Stimulated activated CD8-positive, alpha-beta memory T cell treated with anti-CD3 and anti-CD28 coated beads, Interleukin-15, amount 100 ng/mL, for 1 hour (primary cell): ENCODE data around the gene ANKEF1.
"Not testable (repeated sequence)": the region's sequence is repeated elsewhere in the genome, so short reads cannot be mapped to it uniquely, and the experiment has no call there.

Source experiments
- DNase-seq: peaks from one replicate; pipeline ENCODE4 v3.0.0-alpha.2; 2020; ENCODE audit warnings: low read depth

Gene ANKEF1

DNA sequence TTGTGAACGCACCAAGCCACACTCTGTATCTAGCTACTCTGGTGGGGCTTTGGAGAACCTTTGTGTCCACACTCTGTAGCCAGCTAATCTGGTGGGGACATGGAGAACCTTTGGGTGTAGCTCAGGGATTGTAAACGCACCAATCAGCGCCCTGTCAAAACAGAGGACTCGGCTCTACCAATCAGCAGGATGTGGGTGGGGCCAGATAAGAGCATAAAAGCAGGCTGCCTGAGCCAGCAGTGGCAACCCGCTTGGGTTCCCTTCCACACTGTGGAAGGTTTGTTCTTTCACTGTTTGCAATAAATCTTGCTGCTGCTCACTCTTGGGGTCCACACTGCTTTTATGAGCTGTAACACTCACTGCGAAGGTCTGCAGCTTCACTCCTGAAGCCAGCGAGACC, 2.5 kb upstream of the ANKEF1 start:
- not testable (repeated sequence) for DNase-seq

DNA sequence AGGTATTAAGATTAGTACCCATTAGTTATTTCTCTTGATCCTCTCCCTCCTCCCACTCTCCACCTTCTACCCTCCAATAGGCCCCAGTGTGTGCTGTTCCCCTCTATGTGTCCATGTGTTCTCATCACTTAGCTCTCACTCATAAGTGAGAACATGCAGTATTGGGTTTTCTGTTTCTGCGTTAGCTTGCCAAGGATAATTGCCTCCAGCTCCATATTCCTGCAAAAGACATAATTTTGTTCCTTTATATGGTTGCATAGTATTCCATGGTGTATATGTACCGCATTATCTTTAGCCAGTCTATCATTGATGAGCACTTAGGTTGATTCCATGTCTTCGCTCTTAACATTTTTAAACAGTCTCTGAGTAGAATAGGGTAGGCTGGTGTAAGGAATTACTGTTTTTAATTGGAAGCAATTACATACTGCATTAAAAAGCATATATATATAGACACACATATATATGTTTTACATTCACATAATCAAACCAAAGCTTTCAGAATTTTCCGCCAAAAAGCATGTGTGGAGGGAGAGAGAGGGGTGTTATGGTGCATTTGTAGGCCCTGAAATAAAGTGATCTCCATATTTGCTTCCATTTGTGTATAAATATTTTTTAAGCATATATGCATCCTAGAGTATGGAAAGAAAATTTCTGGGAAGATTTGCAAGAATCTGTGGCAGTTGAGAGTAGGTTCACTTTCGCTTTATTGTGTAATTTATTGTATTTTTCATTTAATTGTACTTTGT, 709 bp upstream of the ANKEF1 start:
- no peak for DNase-seq

DNA sequence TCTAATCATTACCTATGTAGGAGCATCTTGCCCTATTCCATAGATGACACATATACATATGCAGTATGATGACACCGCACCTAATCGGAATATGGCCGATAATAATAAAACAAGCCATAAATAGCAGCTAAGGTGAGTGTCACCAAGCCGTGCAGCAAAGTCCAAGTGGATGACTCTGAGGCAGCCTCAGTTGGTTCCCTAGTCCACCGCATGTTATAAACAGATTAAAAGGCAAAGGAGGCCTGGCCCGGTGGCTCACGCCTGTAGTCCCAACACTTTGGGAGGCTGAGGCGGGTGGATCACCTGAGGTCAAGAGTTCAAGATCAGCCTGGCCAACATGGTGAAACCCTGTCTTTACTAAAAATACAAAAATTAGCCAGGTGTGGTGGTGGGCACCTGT, 1.5 kb downstream of the ANKEF1 start:
- not testable (repeated sequence) for DNase-seq

DNA sequence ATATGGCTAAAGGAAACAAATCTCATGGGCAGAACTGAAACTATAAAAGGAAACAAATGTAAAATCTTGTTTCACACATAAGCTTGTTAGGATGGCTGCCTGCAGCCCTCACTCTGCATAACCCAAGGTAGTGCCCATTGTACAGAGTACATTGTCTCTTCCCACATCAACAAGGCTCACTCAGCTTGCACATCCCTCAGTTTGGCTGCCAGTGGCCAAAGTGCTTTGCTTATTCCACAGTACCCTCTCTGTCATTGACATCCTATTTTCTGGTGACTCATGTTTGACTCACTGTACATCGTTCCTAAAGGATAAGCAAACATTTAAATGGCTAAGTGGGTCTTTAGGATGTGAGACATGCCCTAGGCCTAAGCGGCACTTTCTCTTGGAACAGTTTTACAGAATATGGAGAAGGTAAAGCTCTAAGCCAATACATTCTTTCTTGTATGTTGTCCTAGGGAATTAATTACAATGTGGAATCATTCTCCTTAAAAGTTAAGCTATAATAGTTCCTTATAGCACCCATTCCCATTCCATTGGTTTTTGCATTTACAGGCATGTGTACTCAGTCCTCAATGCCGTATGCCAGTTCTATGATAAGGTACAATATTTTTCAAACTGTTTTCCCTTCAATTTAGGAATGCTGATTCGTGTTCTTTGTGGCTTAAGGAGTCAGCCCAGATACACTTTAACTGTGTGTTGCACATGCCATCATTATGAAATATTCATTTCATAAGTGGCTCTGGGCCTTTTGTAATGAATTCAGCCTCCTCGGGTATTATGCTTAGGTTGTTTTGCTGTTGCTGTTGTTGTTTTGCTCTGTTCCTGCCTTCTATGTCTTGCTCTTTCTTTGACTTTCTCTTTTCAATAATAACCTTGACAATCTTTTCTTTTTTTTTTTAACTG, 5.5 kb downstream of the ANKEF1 start:
- no peak for DNase-seq

DNA sequence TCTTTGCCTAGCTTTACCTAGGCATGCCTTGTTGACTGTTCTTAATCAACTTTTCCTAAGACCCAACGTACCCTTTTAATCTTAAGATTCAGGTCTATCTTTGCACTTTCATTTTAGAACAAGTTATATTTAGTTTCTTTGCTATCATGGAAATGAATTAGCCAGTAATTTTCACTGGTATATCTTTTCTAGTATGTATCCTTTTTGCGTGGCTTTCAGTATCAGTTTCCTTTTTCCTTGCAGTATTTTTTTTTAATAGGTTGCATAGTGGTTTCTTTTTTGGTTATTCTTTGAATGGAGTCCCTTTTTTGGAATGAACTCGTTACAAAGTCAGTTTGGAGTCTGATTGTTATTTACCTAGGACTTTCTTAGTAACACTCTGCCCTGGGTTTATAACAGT, 7.3 kb downstream of the ANKEF1 start:
- no peak for DNase-seq

DNA sequence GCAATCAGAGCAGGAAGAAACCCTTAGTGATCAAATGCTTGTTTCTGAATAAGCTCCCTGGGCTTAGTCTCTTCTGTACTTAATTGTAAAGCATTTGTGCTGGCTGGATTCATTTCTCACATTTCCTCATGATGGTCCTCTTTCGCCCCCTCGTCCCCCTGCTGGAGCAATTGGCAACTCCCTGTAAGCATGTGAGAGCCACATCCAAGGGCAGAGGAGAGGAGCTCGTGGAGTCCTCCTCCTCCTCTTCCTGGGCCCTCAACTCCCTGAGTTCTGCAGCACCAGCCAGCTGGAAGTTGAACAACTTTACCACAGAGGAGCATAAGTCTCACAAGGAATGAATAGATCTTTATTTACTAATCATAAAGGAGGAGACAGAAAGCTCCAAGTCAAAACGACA, 12.6 kb downstream of the ANKEF1 start:
- no peak for DNase-seq

DNA sequence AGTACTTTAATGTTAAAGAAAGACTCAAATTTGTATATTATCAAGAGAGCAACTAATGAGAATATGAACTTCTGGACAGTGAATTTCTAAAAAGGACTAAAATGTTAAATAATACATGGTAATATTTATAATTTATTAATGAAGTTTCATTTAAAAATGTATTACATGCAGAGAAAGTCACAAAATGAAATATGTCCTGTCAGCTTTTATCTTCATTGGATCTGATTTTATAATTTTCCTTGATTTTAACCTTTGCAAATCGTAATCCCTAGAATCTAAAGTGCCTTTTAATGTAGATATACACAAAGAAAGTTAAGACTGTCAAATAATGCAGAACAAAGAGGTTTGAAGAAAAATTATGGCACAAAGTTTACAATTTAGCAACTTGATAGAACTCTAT, 16.4 kb downstream of the ANKEF1 start:
- DNase-seq: no peak

DNA sequence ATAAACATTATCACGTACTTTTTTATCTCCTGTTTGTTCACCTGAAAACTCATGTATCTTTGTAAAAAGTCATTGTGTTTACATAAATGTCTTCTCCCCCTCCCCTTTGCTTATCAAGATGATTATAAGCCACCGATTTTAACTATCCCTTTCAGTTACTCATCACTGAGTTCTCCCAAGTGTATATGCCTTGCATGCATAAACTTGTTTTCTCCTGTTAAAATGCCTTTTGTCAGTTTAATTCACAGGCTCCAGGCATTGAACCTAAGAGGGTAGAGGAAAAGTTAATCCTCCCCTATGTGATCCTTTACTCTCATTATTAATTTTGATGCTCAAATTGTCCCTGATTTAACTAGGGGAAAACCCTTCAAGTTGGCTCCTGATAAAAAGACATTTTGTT, 24.2 kb downstream of the ANKEF1 start:
- no peak for DNase-seq

DNA sequence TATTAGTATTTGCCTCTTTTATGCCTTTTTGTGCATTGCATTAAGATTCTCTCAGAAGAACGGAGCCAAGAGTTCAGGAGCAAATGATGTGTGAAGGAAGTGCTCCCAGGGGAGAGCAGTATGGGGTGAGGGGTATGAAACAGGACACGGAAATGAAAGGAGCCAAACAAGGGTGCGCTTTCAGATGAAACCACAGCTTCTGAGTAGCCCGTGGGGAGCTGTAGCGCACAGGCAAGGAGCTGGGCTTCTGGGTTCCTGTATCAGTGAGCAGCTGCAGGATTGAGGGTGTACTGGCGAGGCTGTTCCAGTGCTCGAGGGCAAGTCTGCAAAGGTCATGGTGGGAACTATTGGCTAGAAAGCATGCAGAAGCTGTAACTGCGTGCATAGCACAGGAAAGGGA, 25.4 kb downstream of the ANKEF1 start:
- DNase-seq: no peak

DNA sequence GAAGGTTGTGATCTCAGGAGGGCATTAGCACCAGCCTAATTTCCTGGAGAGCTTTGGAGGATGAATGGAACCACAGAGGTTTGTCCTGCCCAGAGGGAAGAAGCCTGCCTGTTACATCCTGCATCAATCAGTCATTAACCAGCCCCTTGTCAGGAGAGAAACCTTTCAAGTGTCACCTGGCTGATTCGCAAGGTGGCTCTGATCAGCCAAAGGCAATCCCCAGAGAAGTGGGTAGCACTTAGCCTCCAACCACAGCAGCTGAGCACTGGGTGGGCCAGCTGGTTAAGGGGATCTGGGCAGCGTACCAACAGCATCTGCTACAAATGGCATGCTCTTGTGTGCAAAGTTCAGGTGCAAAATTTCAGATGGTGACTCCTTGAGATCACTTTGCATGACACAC, 26.9 kb downstream of the ANKEF1 start:
- DNase-seq: no peak

DNA sequence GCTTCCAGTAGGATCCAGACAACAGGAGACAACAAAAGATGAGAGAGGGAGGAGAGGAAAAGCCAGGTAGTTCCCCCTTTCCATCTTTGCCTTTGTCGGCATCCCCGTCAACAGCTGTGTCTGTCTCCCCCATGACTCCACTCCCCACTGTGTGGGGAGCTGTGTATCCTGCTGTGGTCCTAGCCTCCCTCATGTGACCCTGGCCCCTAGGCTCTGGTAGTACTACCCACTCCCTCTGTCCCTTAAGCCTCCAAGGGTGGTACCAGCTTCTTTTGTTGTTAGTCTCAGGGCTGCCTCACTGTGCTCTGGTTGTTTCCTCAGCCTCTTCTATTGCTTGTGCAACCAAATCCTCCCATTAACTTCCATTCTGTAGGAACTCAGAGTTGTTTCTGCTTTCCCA, 28.7 kb downstream of the ANKEF1 start:
- DNase-seq: no peak

DNA sequence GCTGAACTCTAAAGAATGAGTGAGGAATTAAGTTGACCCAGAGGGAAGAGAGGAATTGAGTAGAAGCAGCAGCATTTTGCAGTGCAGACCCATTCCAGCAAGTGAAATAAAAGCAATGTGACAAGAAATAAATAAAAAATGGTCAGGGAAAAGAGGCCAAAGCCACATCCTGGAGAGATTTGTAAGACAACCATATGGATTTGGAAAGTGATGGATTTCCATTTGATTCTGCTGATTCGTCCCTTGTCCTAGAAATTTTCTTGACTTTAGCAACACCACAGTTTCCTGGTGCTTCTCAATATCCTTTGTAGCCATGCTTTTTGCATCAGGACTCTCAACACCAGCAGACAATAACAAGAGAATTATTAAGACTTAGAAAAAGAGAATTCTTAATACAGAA, 29.8 kb downstream of the ANKEF1 start:
- DNase-seq: no peak

DNA sequence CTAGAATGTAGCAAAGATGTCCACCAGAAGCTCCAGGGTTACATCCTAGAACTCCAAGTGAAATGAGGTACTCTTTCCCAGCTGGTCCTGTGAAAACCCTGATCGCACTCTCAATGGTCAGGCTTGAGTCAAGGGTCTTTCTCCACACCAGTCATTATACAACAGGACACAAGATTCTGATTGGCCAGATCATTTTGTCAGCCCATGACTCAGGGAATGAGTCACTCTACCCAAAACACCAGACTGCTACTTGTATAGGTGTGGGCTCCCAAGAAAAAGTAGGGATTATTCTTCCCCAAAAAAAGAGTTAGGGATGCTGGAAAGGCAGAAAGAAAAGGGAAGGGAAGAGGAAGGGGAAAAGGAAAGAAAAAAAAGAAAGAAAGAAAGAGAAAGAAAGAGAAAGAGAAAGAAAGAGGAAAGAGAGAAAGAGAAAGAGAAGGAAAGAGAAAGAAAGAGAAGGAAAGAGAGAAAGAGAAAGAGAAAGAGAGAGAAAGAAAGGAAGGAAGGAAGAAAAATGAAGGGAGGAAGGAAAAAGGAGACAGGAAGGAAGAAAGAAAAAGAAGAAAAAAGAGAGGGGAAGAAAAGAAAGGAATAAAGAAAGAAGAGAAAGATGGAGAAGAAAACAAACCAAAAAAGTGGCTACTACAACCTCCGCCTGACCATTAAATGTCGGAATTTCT, 30.5 kb downstream of the ANKEF1 start:
- DNase-seq: no peak

DNA sequence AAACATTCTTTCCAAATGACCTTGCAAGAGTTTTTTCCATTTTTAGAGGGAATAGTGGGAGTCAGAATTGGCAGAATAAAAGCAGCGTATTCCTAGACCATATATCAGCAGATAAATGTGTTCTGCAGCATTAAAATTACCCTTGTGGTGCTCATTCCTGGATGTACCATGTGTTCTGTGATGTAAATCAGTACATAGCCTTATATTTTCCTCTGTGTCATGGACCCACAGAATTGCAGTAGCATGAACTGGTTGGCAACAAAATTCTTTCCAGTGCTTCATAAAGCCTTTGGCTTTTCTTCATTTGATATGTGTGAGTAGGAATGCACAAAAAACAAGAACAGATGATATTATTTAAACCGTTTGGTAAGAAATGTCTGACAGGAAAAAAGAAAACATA, 32.5 kb downstream of the ANKEF1 start:
- no peak for DNase-seq

DNA sequence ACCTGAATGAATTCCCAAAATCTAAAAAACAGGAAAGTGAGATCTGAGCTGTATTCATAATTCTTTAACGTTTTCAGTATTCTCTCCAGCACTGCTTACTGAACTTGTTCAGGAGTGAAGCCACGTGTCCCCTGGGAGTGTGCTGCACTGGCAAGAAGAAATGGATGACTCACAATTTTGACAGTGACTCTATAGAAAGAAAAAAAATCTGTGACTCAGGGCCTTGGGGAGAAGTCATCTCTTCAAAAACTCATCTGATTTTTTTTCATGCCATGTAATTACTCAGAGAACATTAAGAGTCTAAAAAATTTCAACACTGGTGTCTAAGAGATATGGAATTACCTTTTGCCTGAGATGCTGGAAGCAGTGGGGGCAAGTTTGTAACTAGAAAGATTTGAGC, 39.7 kb downstream of the ANKEF1 start:
- no peak for DNase-seq

DNA sequence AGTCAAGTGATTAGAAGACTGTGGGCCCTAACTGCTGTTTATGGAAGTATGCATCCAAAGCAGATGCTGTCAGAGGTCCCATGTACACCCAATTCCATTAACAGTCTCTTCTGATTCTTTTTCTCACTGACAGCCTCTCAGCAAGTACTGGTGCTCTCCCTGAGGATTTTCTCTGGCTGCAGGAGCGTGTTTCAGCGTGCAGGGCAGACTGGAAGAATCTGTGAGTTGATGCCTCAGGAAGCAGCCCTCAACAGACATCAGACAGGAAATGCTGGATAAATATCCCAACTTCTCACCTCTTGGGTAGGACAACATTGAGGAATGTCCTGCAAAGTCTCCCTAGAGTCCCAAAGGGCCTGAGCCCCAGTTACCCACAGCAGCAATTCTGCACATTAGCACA, 40.8 kb downstream of the ANKEF1 start:
- DNase-seq: no peak

DNA sequence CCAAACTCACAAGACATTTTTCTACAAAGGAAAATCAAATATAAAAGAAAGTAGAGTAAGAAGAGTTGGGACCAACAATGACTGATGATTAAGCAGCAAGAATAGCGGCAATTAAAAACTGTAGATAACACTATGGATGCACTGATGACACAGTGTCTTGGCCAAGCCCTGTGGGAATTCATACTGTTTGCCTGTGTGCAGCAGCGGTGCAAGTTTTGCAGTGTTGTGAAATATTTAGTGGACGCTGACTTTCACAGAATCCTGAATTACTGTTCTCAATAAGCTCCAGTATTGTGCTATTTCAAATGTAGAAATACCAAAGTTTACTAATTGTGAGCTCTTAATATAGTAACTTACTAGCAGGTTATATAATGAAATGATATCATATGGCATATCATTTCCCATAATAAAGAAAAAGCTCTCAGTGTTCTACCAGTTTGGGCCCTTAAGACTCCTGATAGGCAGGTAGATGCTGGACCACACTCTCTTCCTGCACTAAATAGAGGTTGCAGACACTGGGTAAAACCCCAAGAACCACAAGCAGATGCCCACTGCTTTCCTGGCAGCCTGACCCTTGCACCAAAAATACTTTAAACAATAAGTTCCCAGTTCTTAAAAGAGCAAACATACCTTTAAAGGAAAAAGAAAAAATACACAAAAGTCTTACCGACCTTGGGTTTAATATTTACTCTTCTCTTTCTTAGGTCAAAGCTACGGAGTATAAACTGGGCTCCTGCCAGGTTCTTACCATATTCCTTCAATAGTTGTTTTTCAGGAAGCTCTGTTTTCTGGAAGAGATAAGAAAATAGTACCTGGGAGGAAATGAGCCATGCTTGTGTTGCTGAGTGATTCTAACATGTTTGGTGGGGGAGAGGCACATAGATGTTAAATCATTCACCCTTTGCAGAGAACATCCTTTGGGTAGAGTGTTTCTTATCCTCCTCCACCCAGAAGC, 41.6 kb downstream of the ANKEF1 start:
- DNase-seq: no peak

DNA sequence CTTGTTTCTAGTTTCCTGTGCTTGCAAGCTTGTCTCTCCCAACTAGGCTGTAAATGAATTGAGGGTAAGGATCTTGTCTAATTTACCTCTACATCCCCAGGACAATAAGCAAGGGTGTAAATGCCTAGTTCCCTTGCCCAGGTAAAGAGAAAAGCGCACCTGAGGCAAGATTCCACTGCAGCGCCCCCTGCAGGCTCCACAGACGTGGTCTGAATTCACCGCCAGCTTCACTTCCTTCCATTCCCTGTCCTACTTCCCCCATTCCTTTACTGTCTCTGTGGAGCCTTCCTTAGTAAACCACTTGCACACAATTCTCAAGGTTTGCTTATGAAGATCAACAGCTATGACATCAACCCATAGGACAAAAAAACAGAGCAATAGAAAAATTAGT, 42.3 kb downstream of the ANKEF1 start:
- no peak for DNase-seq

DNA sequence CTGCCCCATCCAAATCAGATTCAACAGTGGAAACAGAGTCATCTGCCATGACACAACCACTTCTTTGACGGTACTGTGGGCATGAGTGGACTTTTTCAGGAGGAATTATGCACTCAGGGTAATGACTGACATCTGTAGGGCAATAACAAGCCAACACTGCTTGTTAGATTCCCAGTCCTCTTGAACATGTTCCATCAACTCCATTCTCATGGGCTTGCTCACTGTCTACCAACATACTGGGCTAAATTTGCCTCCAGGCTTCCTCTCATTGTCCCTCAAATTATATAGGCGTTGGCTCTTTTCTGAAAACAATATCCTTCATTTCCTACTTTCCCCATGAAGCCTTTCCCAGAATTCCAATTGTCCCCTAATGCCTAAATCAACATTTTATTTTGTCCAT, 43.1 kb downstream of the ANKEF1 start:
- DNase-seq: no peak

DNA sequence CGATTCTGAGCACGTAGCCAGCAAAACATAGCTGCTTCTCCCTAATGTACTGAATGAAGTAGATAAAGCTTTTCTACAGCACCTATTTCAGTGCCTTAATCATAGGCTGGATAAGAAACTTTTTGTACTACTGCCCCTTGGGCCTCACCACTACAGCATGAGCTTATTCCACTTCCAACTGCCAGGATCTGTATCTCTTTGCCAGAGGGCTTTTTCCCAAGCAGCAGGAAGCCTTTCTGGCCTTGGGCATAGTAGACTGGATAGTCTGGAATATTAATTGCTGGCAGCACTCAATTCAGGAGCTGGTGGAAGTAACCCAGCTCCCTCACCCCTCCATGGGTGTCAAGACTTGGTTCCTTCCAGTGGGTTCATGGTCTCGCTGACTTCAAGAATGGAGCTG, 43.6 kb downstream of the ANKEF1 start:
- DNase-seq: no peak

DNA sequence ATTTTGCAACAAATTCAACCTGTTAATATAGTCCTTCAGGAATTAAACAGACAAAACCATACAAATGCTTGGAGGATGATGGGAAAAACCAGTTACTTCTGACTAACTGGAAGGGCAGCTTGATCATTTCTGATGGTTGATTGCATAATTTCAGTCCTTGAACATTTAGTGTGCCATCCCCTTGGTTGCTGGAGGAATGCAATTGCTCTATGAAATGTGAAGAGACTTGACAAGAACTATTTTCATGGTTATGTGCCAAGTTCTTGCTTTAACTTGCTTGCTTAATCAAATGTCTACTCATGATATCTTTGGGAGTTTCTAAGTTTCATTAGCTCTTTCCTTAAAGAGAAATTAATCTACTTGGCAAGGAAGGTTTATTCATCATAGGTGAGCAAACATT, 45.2 kb downstream of the ANKEF1 start:
- no peak for DNase-seq

DNA sequence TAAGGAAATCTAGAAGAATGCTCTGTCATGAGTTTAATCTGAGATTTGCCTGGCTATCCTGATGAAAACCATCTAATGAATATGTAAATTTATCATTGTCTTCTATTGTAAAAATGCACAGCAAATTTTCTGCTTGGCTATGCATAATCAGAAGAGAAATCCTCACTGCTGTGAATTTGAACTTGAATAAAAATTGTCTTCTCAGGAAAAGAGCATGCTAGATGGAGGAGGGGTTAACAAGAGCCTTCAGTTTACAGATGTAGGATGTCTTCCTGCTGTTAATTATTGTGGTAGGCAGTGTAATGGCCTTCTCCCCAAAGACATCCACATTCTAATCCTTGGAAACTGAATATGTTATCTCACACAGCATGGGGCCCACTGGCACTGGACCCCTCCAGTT, 45.8 kb downstream of the ANKEF1 start:
- no peak for DNase-seq
